Fibroblast of lung (primary cell): ENCODE data around the gene UVRAG. TPM values are rescaled to one million over a fixed set of nuclear protein-coding genes. Genes with fewer than 3 reads are reported as not detected.

ENCODE experiments used
- DNase-seq, 2 donors: peaks; one replicate each; pipeline versions ENCODE4 v3.0.0 to v3.0.0-alpha.2; 2010; ENCODE audit warnings: low read depth in 2 of 2
- H2AFZ ChIP-seq: 2 replicates; pipeline ENCODE4 v1.5.1; 2012; ENCODE audit warnings: low read length, control low read depth, inconsistent platforms
- H3K27ac ChIP-seq: 2 replicates; pipeline ENCODE4 v1.5.1; 2011; ENCODE audit warnings: low read length, control low read depth; ENCODE audit not compliant: insufficient read depth
- H3K27me3 ChIP-seq: 2 replicates; pipeline ENCODE4 v1.5.1; 2011; ENCODE audit warnings: mild to moderate bottlenecking, low read length; ENCODE audit not compliant: control insufficient read depth, insufficient read depth
- H3K36me3 ChIP-seq: 2 replicates; pipeline ENCODE4 v1.5.1; 2011; ENCODE audit warnings: low read length; ENCODE audit not compliant: control insufficient read depth, insufficient read depth
- H3K4me1 ChIP-seq: 2 replicates; pipeline ENCODE4 v1.5.1; 2011; ENCODE audit warnings: low read length; ENCODE audit not compliant: control insufficient read depth, insufficient read depth; ENCODE audit errors: extremely low read depth
- H3K4me2 ChIP-seq: 2 replicates; pipeline ENCODE4 v1.5.1; 2011; ENCODE audit warnings: low read length, control low read depth; ENCODE audit not compliant: insufficient read depth; ENCODE audit errors: extremely low read depth
- H3K4me3 ChIP-seq, 4 experiments: fragments of 200-600 bp in 1 of 4; sonication (generic) in 1 of 4; replicated peaks in 1 of 4; 2 replicates each; pipeline ENCODE4 v1.5.1; 2011 to 2016; ENCODE audit warnings: low read length in 4 of 4, low read depth in 3 of 4, mild to moderate bottlenecking in 3 of 4, control low read depth in 2 of 4, inconsistent platforms in 1 of 4, mixed read lengths in 1 of 4; ENCODE audit not compliant: insufficient read depth in 1 of 4; ENCODE audit errors: control extremely low read depth in 1 of 4
- H3K79me2 ChIP-seq: 2 replicates; pipeline ENCODE4 v1.5.1; 2012; ENCODE audit warnings: mild to moderate bottlenecking, low read length, inconsistent platforms; ENCODE audit not compliant: control insufficient read depth, insufficient read depth
- H3K9ac ChIP-seq: 2 replicates; pipeline ENCODE4 v1.5.1; 2011; ENCODE audit warnings: mild to moderate bottlenecking, low read length, control low read depth; ENCODE audit not compliant: insufficient read depth
- H3K9me3 ChIP-seq: 2 replicates; pipeline ENCODE4 v1.5.1; 2012; ENCODE audit warnings: low read depth, low read length; ENCODE audit not compliant: control insufficient read depth, insufficient read depth
- H4K20me1 ChIP-seq: 2 replicates; pipeline ENCODE4 v1.5.1; 2011; ENCODE audit warnings: low read length; ENCODE audit not compliant: control insufficient read depth, insufficient read depth; ENCODE audit errors: extremely low read depth
- CTCF ChIP-seq, 2 donors: IDR thresholded peaks in 1 of 2; conservative IDR thresholded peaks in 1 of 2; 1 replicate in 1 of 2; 2 replicates in 1 of 2; pipeline ENCODE4 v1.5.1; 2011 to 2012; ENCODE audit warnings: low read length in 2 of 2, control low read depth in 1 of 2, inconsistent platforms in 1 of 2, low read depth in 1 of 2, mild to moderate bottlenecking in 1 of 2
- EZH2 ChIP-seq: IDR thresholded peaks from 2 replicates; pipeline ENCODE4 v1.5.1; 2012; ENCODE audit warnings: low read length, control low read depth, mild to moderate bottlenecking; ENCODE audit errors: missing control alignments
- polyA plus RNA-seq, 2 donors: library from polyadenylated mRNA; depleted of rRNA in 1 of 2; stranded (reverse) in 1 of 2; unstranded in 1 of 2; fragments of >200 nt; gene quantifications; 2 replicates each; pipeline ENCODE4 v1.2.1, GENCODE V29; 2011 to 2012; ENCODE audit warnings: missing spikeins in 1 of 2
- total RNA-seq: library from RNA; depleted of rRNA; stranded (reverse); fragments of >200 nt; gene quantifications from 2 replicates; pipeline ENCODE4 v1.2.1, GENCODE V29; 2014

The UVRAG gene
- total and polyA plus RNA-seq, 2 donors (not counting 1 experiment from before 2014, with no cell fraction given) = 15.8 to 22.1 TPM

- H4K20me1 ChIP-seq = no peaks in the 10 kb centered on the region
- no peak overlapping the region for H3K4me3 ChIP-seq
- no peaks in the 10 kb centered on the region for H3K9me3 ChIP-seq
- H3K27ac ChIP-seq = no peak overlapping the region
- H3K4me2 ChIP-seq = no peak overlapping the region
- H2AFZ ChIP-seq = no peak overlapping the region
- no peaks in the 10 kb centered on the region for H3K36me3 ChIP-seq
- H3K79me2 ChIP-seq = peaks cover 21% of the 10 kb centered on the region
- peaks cover 6% of the 10 kb centered on the region for H3K4me1 ChIP-seq
- H3K9ac ChIP-seq = no peak overlapping the region
- no peaks in the 10 kb centered on the region for H3K27me3 ChIP-seq
- no peak for TF ChIP-seq CTCF (conservative IDR thresholded peaks at IDR 0.05 in 1 of 2, IDR thresholded peaks at IDR 0.05 in 1 of 2; ENCODE audit: low read depth in 1 of 2, low read length in 2 of 2)
- no peak for TF ChIP-seq EZH2
- DNase-seq = no peak
These were observed 6.2 kb downstream of the UVRAG start for GRCh38 chr11:75821202-75821601.

- Histone ChIP-seq H4K20me1 (no peaks in the 10 kb centered on the region), H3K27ac (no peak overlapping the region), H3K79me2 (peaks cover 15% of the 10 kb centered on the region), H3K27me3 (no peaks in the 10 kb centered on the region), H3K9ac (no peak overlapping the region), H2AFZ (no peak overlapping the region), H3K4me1 (peaks cover 6% of the 10 kb centered on the region), H3K4me2 (no peak overlapping the region), H3K4me3 (no peak overlapping the region), H3K9me3 (no peaks in the 10 kb centered on the region), H3K36me3 (no peaks in the 10 kb centered on the region)
- no peak for TF ChIP-seq EZH2
- TF ChIP-seq CTCF (conservative IDR thresholded peaks at IDR 0.05 in 1 of 2, IDR thresholded peaks at IDR 0.05 in 1 of 2; ENCODE audit: low read depth in 1 of 2, low read length in 2 of 2) = no peak
- DNase-seq = no peak
These were observed 7.5 kb downstream of the UVRAG start for GRCh38 chr11:75822541-75822940.

GRCh38 chr11:75823415-75823814, 8.4 kb downstream of the UVRAG start:
- Histone ChIP-seq H3K9ac (no peak overlapping the region), H3K27me3 (no peaks in the 10 kb centered on the region), H3K79me2 (peaks cover 15% of the 10 kb centered on the region), H3K9me3 (no peaks in the 10 kb centered on the region), H3K4me2 (peak overlapping the region; percentile 64), H3K4me3 (no peak overlapping the region), H4K20me1 (no peaks in the 10 kb centered on the region), H3K27ac (no peak overlapping the region), H2AFZ (no peak overlapping the region), H3K4me1 (peaks cover 6% of the 10 kb centered on the region), H3K36me3 (no peaks in the 10 kb centered on the region)
- no peak for DNase-seq
- TF ChIP-seq CTCF (conservative IDR thresholded peaks at IDR 0.05 in 1 of 2, IDR thresholded peaks at IDR 0.05 in 1 of 2; ENCODE audit: low read depth in 1 of 2, low read length in 2 of 2) (no peak), EZH2 (no peak)
